Stimulated activated CD4-positive, alpha-beta T cell treated with anti-CD3 and anti-CD28 coated beads, Interleukin-15, amount 100 ng/mL, for 48 hours (primary cell): ENCODE data around the gene DHRSX.
"Not testable (repeated sequence)": the region's sequence is repeated elsewhere in the genome, so short reads cannot be mapped to it uniquely, and the experiment has no call there.

Experiments used
- DNase-seq, 2 donors: peaks; one replicate each; pipeline ENCODE4 v3.0.0-alpha.2; 2020; ENCODE audit warnings: low read depth in 2 of 2

DHRSX gene

DNA sequence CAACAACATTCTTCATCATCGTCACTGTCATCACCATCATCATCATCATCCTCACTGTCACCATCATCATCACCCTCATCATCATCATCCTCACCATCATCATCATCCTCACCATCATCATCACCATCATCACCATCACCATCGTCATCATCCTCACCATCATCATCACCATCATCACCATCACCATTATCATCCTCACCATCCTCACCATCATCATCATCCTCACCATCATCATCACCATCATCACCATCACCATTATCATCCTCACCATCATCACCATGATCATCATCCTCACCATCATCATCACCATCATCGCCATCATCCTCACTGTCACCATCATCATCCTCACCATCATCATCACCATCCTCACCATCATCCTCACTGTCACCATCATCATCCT, 18.9 kb upstream of the DHRSX start:
- not testable (repeated sequence) for DNase-seq

GRCh38 chrX:2517055-2517454, 16.3 kb upstream of the DHRSX start:
- no peak for DNase-seq

DNA sequence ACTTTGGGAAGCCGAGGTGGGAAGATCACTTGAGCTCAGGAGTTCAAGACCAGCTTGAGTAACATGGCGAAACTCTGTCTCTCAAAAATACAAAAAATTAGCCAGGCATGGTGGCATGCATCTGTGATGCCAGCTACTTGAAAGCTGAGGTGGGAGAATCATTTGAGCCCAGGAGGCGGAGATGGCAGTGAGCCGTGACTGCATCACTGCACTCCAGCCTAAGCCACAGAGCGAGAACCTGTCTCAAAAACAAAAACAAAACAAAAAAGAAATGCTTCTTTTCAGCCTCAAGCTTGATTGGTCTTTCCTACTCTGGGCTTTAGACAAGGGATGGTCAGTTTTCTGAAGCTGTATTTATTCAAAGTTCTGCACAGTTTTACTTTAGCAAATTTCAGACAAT, 15.8 kb upstream of the DHRSX start:
- no peak for DNase-seq

GRCh38 chrX:2514131-2514530, 13.4 kb upstream of the DHRSX start:
- no peak for DNase-seq

DNA sequence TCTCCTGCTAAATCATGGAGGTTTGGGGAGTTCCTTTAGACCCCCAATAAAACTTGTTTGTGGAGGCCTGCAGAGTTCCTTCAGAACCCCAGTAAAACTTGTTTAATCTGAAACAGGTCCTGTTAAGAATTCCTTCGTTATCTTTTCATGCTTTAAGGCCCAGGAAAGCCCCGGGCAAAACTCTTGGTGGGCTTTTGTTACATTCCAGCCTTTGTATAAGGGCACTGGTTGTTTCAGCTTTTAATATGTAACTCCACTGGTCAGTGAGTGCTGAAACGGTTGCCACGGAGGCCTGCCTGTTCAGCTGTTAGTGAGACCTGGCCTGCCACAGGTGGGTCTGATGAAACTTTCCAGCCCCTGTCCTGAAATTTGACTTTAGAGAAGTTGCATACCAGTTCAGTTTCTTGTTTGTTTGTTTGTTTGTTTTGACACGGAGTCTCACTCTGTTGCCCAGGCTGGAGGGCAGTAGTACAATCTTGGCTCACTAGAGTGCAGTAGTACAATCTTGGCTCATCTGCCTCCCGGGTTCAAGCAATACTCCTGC, 12.4 kb upstream of the DHRSX start:
- no peak for DNase-seq

GRCh38 chrX:2512501-2512900, 11.7 kb upstream of the DHRSX start:
- DNase-seq, result no peak

- DNase-seq, result no peak
Measured at GRCh38 chrX:2511326-2511725, 10.6 kb upstream of the DHRSX start.

DNA sequence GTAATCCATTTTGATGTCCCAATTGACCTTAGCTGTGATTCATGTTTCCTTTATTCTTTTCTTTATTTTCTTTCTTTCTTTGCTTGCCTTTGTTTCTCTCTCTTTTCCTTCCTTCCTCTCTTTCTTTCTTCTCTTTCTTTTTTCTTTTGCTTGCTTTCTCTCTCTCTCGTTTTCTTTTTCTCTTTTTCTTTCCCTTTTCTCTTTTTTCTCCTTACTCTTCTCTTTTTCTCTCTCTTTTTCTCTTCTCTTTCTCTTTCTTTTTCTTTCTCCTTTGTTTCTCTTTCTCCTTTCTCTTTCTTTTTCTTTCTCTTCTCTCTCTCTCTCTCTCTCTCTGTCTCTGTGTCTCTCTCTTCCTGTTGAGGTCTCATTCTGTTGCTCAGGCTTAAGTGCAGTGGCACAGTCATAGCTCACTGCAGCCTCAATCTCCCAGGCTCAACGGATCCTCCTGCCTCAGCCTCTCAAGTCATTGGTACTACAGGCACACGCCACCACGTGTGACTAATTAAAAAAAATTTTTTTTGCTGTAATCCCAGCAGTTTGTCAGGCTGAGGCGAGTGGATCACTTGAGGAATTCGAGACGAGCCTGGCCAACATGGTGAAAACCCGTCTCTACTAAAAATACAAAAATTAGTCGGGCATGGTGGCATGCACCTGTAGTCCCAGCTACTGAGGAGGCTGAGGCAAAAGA, 8.0 kb upstream of the DHRSX start:
- DNase-seq, result no peak

DNA sequence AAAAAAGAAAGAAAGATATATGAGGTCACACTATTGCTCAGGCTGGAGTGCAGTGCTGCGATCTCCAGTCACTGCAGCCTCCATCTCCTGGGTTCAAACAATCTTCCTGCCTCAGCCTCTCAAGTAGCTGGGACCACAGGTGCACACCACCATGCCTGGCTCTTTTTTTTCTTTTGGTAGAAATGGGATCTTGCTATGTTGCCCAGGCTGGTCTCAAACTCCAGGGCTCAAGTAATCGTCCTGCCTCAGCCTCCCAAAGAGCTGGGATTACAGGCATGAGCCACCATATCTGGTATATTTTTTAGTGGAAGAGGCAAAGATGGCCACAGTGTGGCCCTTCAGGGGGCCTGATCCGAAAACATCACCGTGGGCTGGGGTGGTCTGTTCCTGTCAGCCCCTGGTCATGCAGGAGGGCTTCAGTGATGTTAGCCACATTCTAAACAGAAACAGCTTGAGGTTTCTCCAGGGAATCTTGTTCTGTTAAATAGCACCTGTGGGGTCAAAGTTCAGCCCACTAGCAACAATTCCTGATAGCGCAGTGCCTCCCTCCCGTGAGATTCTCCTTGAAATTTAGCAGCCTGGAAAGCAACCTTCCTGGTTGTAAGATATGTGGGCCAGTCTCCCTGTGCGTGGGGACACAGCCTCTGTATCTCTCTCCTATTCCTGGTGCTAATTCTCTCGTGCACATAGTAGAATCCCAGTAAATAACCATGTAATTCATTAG, 7.3 kb upstream of the DHRSX start:
- DNase-seq, result no peak

DNA sequence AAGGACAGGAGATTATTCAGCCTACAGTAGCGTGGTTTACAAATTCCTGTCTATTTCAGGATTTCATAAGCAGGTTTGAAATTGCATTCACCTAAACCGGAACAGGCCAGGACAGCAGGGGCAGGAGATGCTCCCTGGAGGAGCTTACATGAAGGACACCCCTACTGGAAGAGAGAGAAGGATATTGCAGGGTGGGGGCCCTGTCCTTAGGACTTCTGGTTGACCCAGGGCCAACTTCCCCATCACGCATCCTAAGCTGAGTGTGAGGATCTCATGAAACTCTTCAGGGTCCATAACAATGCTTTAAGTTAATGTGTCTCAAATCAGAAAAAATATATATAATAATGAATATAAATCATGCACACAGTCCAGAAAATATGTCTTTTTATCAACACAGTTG, 6.4 kb upstream of the DHRSX start:
- DNase-seq, result no peak

GRCh38 chrX:2505341-2505740, 4.6 kb upstream of the DHRSX start:
- not testable (repeated sequence) for DNase-seq

- DNase-seq, result no peak
Measured at GRCh38 chrX:2504706-2505332, 4.0 kb upstream of the DHRSX start.

DNA sequence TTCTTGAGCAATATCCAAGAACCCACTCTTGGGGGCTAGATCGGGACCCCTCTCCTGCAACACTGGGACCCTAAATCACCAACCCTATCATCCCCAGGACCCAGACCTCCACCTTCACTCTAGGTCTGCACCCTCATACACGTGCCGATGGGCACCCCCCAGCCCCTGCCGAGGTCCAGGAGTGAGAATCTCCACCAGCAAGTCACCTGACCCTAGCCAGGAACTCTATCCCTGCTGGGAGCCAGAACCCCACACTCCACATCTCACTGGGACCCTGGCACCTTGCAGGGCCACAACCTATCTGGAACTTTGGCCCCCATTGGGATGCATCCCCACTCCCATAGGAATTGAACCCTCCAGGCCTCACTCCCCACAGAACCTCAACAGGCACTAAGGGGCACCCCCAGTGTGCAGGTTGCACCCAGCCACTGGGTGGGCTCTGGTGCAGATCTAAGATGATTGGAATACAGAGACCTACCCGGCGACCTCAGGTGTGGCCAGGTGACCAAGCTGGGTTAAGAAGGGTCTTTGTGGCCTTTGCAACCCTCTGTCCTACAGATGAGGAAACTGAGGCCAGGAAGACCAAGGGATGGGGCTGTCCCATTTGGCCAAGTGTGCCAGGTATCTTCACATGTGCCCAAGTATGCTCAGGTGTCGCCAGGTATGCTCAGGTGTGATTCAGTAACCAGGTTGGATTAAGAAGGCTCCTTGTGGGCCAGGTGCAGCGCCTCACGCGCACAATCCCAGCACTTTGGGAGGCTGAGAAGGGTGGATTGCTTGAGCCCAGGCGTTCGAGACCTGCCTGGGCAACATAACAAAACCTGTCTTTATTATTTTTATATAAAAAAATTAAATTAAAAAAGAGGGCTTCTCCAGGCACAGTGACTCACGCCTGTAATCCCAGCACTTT, 3.1 kb upstream of the DHRSX start:
- no peak for DNase-seq

- no peak for DNase-seq
Measured at GRCh38 chrX:2502668-2503519, 2.1 kb upstream of the DHRSX start.

DNA sequence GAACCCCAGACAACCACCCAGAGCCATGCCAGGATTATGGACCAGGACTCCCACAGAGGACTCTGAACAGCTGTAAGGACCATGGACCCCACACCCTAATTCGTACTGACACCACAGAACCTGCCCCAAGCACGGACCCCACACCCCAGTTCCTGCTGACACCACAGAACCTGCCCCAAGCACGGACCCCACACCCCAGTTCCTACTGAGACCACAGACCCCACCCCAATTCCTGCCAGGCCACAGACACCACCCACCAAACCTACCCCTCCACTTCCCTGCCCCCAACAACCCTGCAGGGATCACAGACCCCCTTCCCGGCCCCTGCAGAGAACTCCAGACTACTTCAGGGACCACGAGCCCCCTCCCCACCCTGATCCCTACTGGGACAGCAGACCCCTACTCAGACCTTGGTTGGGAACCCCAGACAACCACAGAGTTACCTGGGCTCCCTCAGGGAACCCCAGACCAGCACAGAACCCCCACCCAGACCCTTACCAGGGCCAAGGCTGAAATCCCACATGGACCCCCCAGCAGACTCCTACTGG, 1.4 kb upstream of the DHRSX start:
- no peak for DNase-seq

- DNase-seq, result no peak
Measured at GRCh38 chrX:2501559-2502102, 855 bp upstream of the DHRSX start.

DNA sequence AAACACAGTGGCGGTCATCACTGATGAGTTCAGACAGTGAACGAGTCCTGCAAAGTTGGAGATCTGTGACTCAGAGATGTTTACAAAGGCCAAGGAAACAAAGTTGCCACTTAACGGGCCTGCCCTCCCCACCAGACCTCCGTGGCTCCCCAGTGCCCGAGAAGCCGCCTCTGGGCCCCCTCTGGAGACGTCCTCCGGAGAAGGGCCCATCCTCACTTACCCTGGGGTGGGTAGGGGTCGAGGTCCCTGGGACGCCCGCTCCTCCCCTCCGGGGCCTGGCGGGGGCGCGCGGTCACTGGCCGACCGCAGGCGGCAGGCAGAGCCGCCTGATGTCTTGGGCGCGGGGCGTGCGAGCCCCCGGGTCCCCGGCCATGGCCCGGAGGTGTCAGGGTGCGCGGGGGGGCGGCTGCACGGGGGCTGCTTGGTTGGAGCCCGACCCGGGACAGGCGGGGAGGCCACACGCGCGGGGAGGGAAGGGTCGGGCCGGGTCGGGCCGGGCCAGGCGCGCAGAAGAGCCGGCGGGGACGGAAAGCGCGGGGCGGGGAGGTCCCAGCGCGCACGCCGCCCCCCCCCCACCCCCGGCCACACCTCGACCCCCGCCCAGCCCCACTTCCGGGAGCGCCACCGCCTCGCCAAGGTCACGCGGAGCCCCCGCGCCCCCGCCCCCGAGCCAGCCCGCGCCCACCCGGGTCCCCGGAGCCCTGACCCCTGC, 529 bp downstream of the DHRSX start:
- DNase-seq, result peak in 1 of 2 donors; percentile 14

- no peak for DNase-seq
Measured at GRCh38 chrX:2499507-2499906, 1.3 kb downstream of the DHRSX start.

DNA sequence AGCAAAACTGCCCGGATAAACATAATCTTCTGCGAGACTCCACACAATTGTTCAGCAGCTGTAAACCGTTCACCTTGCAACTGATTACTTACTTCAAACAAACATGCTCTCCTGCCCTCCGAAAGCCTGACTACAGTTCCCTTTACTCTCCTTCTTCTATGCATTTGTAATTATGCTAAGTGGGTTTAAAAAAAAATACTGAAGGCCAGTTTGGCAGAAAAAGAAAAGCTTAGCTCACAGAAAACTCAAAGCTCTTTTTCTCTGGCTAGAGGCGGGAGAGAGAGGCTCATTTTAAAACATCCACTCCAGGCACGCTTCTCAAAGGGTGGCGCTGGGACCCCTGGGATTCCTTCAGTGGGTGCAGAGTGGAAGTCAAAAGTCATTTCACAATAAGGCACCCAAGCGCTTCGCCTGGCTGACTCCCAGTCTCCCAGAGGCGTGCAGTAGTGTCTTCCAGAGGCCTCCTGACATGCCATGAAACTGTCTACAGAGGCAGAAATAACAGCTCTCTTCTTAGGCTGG, 1.9 kb downstream of the DHRSX start:
- no peak for DNase-seq
